Right lung (tissue), 5 donors: ENCODE data around the gene DYNLRB1. TPM values are rescaled to one million over a fixed set of nuclear protein-coding genes. Genes with fewer than 3 reads are reported as not detected.
"Not testable (repeated sequence)": the region's sequence is repeated elsewhere in the genome, so short reads cannot be mapped to it uniquely, and the experiment has no call there.

ENCODE experiments used
- DNase-seq, 2 donors: peaks; one replicate each; pipeline ENCODE4 v3.0.0-alpha.2; 2013
- polyA plus RNA-seq, 5 donors: library from polyadenylated mRNA; unstranded; fragments of 120-200 nt; gene quantifications; one replicate each; pipeline versions ENCODE4 v1.2.1 to v1.2.3, GENCODE V29; 2013; ENCODE audit warnings: inconsistent platforms in 1 of 5, low replicate concordance in 1 of 5; ENCODE audit not compliant: insufficient read length in 5 of 5, insufficient read depth in 1 of 5

Gene DYNLRB1
- polyA plus RNA-seq, 5 donors = 137 to 175 (median 150) TPM

DNA sequence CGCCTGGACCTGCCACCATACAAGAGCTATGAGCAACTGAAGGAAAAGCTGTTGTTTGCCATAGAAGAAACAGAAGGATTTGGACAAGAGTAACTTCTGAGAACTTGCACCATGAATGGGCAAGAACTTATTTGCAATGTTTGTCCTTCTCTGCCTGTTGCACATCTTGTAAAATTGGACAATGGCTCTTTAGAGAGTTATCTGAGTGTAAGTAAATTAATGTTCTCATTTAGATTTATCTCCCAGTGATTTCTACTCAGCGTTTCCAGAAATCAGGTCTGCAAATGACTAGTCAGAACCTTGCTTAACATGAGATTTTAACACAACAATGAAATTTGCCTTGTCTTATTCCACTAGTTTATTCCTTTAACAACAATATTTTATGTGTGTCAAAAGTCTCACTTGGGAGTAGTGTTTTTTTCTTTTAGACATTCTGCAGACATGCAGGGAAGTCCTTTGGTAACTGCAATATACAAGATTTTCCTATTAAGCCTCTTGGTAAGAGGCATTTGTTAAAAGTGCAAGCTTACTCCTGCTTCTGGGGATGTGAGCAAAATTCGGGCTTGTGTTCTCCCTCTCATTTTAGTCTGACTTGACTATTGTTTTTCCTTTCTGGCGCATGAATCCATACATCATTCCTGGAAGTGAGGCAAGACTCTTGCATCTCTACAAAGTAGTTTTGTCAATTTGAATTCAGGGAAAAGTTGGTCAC, 8.4 kb upstream of the DYNLRB1 start:
- DNase-seq = no peak

DNA sequence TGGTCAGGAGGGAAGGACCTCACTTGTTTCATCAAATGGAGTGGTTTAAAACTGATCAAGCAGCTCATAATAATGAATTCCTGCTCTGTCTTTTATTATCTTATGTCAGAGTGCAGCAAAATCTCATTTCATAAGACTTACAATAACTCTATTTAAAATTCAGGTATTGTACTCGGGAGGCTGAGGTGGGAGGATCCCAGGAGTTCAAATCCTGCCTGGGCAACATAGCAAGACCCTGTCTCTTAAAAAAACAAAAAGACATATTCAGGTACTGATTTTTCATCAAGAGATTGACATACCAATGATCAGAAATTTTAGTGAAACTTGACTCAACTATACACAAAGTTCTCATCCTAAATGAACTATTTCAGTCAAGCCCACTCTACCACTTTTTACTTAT, 5.6 kb upstream of the DYNLRB1 start:
- DNase-seq = no peak

DNA sequence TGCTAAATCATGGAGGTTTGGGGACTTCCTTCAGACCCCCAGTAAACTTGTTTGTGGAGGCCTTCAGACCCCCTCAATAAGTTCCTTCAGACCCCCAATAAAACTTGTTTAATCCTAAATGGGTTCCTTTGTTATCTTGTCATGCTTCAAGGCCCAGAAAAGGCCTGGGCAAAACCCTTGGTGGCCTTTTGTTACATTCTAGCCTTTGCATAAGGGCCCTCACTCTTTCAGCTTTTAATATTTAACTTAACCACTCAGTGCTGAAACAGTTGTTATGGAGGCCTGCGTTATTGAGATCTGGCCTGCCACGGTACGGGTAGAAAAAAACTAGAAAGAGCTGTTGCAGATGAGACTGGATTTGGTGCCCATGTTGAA, 4.3 kb upstream of the DYNLRB1 start:
- peak in 1 of 2 donors; percentile 11 for DNase-seq

DNA sequence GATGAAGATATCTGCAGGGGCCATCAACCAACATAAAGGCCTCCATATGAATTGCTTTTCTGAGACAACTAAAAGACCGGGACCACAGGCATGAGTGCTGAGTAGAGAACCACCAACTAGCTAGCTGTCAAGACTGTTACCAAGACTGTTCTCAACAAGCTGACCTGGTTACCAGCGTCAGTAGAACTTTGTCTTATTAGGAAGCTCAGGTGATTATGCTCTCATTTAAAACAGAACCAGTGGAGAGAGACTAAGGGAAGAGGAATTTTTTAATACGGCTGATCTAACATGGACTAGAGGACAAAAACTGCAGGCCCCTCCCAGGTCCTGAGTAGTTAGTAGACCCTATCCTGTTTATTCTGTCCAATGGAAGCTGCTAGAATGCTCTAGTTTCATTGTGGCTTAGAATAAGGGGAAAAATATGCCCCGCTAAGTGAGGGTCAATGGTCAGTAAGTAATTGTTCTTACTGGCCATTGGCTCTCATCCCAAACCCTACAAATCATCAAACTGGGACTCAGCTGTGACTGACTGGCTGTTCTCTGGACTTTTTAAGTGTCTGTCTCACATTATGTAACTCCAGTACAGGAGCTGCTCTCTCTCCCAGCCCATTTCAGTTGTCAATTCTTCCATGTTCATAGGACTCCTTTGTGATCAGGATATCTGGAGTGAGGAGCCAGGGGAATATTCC, 3.8 kb upstream of the DYNLRB1 start:
- no peak for DNase-seq

DNA sequence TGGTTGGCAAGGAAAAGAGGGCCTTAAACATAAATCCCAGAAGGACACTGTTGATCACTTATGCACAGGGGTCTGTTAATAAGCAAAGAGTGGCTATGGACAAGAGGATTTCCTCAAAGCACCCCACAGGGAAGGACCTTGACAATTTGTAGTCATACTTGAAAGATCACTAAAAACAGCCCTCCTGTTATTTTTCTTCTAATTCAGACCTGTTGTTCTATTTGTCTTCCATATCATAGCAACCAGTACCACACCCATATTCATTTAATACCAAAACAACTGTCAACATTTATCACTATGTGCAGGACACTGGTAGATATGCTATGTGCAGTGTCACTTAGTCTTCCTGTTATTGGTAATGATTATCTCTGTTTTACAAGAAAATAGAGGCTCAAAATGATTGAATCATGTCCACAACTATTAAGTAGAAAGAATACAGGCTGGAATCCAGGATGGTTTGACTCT, 3.2 kb upstream of the DYNLRB1 start:
- DNase-seq = no peak

DNA sequence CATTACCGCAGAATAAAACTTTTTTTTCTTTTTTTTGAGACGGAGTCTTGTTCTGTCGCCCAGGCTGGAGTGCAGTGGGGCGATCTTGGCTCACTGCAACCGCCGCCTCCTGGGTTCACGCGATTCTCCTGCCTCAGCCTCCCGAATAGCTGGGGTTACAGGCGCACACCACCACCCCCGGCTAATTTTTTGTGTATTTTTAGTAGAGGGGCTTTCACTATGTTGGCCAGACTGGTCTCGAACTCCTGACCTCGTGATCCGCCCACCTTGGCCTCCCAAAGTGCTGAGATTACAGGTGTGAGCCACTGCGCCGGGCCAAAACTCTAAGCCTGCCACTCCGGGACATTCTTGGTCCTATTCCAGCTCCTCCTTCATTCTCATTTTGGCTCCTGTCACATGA, 2.2 kb upstream of the DYNLRB1 start:
- not testable (repeated sequence) for DNase-seq

DNA sequence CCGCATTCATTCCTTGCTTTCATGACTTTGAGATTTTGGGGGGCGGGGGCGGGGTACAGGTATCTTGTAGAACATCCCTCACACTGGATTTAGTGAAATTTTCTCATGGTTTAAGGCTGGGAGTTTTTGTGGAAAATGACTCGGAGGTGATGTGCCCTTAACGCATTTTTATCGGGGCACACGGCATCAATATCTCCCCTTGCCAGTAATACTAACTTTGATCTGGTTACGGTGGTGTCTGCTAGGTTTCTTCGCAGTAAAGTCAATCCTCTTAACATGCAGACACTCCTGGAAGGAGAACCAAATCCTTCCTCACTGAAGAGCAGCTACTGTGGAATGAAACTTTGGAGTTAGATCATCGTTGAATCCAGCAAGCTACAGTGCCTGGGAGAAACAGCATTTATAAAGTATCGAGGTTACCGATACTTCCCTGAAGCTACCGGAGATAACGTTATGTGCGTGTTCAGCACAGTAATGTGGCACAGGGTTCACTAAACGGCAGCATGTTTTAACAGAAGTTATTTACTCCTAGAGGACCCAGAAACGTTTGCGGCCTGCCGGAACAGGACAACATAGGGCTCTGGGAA, 1.2 kb upstream of the DYNLRB1 start:
- no peak for DNase-seq

DNA sequence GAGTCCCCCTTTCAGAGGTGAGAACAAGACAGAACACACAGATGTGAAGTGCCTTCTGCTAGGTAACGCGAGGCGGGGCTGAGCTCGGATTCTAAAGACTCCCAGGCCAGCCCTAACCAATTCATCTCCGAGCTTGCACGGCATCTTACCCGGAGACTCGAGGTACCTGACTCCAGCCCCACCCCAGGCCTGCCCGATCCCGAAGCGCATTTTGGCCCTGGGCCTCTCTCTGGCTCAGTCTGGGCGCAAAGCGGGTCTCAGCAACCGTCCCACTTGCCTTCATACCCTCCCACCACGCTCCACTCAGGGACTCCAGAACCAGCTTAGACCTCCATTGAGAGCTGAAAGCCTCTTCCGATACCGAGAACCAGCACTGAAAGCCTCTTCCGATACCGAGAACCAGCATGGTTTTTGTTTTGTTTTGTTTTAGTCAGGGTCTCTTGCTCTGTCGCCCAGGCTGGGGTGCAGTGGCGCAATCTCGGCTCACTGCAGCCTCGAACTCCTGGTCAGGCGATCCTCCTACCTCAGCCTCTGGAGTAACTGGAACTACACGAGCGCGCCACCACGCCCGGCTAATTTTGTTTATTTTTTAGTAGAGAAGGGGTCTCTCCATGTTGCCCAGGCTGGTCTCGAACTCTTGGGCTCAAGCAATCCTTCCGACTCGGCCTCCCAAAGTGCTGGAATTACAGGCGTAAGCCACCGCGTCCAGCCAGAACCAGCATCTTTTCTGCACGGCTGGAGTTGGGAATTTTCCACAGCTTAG, 557 bp upstream of the DYNLRB1 start:
- peak; percentile 46 to 47 for DNase-seq

DNA sequence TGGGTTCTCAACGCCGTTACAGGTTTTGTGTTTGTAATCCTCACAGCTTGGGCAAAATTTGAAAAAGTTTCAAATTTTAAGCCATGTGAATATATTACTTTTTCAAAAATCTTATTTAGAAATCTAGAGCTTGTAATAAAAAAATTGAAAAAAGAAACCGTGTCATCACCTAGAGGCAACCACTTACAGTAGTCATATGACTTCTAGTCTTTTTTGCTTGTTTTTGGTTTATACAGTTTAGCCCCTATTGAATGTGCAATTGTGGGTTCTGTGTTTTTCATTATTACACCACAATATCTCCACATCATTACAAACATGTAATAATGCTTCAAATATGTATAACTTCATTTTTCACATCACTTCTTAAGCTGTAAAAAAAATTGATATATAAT, 888 bp downstream of the DYNLRB1 start:
- no peak for DNase-seq

DNA sequence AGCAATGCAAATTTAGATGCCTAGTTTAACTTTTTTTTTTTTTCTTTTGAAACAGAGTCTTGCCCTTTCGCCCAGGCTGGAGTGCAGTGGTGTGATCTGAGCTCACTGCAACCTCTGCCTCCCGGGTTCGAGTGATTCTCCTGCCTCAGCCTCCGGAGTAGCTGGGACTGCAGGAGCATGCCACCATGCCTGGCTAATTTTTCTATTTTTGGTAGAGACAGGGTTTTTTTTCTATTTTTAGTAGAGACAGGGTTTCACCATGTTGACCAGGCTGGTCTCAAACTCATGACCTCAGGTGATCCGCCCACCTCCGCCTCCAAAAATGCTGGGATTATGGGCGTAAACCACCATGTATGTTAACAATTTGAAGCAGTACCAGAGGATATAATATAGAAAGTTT, 2.6 kb downstream of the DYNLRB1 start:
- not testable (repeated sequence) for DNase-seq

DNA sequence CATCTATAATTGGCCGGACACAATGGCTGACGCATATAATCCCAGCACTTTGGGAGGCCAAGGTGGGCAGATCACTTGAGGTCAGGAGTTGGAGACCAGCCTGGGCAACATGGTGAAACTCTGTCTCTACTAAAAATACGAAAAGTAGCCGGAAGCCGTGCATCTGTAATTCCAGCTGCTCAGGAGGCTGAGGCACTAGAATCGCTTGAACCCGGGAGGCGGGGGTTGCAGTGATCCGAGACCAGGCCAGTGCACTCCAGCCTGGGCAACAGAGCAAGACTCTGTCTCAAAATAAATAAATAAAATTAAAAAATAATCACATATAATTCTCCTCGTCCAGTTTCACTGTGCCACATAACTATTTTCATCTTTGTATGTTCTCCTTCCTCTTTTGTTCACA, 3.6 kb downstream of the DYNLRB1 start:
- not testable (repeated sequence) for DNase-seq

DNA sequence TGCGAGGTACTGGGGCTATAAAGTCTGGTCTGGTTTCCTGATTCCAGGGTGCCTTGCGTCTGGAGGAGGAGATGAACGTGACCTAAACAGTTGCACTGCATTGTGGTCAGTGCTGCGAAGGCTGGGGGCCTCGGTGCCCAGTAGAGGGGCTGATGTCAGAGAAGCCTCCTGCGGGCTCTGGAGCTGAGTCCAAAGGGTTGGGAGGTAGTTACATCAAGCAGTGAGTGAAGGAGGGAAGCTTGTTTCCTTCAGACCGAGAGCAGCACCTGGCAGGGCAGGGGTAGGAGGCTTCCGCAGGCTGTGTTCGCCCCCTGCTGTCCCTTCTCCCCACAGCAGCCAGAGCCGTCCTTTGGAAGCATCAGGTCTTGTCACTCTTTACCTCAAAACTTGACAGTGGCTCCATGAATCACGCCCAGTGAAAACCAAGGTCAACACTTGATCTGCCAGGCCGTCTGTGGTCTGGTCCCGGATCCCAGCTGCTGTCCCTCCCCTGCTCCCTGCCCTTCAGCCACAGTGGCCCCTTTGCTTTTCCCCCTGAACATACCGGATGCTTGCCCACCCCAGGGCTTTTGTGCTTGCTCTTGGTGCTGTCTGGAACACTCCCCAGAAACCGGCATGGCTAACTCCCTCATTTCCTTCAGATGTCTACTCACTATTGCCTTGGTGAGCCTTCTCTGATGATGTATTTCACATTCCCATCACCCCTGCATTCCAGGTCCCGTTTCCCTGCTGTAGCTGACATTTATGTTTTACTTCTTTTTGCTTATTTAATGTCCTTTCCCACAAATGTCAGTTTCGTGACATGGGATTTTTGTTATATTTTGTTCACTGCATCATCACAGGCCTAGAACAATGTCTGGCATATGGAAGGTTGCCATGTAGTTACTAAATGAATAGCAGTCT, 7.0 kb downstream of the DYNLRB1 start:
- DNase-seq = no peak

DNA sequence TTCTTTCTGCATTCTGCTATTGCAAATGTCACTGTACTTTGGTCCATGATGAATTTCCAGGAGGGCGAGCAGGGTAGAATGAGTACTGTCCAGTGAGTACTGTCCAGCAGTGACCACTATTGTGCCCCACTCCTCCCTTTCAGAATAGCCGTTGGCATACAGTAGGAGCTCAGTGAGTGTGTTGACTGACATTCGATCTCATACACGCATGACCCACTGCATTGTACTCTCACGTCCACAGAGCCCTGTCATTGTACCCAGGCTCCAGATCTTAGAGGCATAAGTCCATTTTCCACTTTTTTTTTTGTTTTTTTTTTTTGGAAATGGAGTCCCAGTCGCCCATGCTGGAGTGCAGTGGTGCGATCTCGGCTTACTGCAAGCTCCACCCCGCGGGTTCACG, 8.2 kb downstream of the DYNLRB1 start:
- DNase-seq = no peak

DNA sequence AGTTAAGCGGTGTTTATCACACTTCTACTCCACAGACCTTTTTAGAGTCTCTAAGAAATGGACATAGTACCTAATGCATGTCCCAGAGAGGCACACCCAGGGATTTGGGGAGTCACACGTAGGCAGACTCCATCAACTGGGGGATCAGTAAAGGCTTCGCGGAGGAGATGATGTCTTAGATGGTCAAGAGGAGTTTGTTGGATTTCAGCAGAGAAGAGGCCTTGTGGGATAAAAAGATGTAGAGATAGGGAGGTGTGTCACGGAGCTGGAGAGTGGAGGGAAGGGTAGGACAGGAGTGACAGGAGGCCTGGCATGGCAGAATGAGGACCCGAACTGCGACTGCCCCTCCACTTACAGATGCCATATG, 9.1 kb downstream of the DYNLRB1 start:
- no peak for DNase-seq

DNA sequence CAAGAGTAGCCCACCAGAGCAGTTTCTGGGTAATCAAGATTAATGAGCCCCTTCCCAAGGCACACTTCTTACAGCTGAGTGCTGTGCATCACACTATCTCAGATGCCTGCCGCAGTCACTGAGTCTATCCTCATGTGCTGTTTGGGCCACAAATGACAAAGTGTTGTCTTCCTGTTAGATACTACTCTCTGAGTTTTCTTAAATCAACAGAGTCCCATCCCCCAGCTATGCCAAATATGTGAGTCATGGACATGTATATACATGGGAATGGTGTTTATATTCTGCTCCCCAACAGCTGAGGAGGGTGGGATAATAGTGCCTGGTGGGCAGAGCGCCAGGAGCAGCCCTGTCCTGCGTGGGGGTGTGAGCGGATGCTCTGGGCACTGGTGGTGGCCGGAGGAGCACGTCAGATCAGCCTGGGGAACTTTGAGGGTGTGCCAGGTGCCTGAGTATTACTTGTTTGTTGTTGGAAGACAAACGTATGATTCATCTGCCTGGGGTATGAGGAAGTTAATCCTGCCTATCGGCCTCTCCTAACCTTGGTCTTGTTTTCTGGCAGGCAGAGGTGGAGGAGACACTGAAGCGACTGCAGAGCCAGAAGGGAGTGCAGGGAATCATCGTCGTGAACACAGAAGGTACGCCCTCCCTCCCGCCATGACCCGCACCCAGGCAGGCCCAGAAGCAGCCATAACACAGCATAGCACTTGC, 9.6 kb downstream of the DYNLRB1 start:
- peak; percentile 37 to 42 for DNase-seq

DNA sequence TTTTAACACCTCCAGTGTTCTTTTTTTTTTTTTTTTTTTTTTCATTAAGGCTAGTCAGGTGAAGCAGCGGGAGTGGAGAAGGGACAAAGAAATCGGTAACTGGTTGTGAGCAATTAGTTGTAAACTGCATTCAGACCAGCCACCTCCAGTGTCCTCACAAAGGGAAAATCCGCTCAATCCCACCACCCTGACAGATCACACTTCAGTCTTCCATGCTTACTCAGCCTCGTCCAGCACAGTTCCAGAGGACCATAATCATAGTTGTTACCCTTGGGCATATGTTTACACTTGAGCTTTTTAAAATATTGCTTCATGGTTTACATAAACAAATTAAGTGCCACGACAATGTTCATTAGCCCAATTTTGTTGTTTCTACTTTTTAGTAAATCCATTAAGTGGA, 10.2 kb downstream of the DYNLRB1 start:
- no peak for DNase-seq

DNA sequence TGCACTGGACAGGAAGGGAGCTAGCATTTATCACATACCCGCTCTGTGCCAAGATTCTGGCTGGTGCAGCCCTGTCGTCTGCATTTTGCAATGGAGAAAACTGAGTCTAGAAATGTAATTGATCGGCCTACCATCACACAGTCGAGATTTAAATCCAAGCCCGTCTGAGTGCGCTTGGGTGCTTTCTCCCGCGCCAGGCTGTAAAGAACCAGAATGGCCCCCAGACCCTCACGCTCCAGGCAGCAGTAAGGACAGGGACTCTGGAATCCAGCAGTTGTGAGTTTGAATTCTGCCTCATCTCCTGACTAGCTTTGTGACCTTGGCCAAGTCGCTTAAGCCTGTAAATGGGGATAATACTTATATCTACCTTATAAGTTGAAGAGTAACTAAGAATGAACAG, 10.8 kb downstream of the DYNLRB1 start:
- no peak for DNase-seq

DNA sequence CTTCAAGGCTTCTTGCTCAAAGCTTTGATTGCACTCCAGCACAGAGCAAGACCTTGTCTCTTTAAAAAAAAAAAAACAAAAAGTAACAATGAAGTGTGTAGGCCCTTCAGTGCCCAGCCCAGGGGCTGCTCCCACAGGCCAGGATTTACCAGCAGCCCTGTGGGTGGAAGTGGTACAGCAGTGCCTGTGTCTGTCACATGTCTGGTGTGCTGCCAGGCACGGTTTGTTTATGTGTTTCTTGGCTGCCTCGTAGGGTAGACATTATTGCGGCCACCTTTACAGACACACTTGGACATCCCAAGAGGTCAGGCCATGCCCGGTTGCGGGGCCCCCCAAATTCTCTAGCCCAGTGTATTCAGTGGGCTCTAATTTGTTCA, 12.7 kb downstream of the DYNLRB1 start:
- no peak for DNase-seq

DNA sequence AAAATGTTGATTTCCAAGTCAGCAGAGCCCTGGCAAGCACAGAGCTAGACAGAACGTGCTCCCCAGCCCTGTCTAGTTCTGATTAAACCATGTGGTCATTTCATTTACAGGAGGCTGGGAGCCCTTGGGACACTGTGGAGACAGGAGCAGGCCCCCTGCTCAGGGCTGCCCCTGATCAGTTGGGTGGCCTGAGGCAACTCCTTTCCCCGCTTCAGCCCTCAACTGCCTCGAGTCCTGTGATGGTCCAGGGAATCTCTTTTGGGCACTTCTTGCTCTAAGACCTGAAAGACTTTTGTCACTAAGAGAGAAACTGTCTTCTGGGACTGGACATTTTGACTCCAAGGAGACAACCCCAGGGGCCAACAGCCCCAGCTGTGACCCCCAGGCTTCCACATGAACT, 13.5 kb downstream of the DYNLRB1 start:
- no peak for DNase-seq

DNA sequence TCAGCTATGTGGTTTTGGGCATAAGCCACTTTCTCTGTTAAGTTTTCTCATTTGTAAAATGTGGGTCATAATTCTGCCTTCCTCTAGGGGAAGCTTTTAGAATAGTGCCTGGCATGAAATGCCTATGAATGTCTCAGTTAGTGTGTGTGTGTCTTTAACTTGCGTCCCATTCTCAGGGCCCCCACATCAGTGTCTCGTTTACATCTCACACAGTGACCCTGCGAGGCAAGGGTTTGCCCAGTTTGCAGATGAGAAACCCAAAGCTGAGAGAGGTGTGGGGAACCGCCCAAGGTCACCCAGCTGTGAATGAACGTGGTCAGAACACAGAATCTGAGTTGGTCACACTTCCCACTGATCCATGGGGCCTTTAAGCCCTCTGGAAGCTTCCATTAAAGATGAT, 14.1 kb downstream of the DYNLRB1 start:
- no peak for DNase-seq
